HepG2 (cell line): Measurements from ENCODE around the gene KAZN. TPM values are rescaled to one million over a fixed set of nuclear protein-coding genes. Genes with fewer than 3 reads are reported as not detected.

Experiments used
- ATAC-seq: fragments of 200-7000 bp; cut with Tn5 transposase; 3 replicates; pipeline ENCODE4 v1.9.1; 2020; ENCODE audit warnings: mild to moderate bottlenecking, moderate library complexity
- BruUV-seq: library from RNA; stranded (reverse); fragments of 400-500 nt; replicated peaks from 2 replicates; lab custom pipeline; 2021; lab: Mats Ljungman, UMichigan
- CTCF ChIA-PET: fragments of 300-600 bp; formaldehyde crosslinking; extraction: SDS; loops from one replicate; lab custom pipeline; 2021; ENCODE audit warnings: low total read pairs, inconsistent platforms, low intra/inter-chr PET ratio; lab: Yijun Ruan, JAX
- POLR2A ChIA-PET: fragments of 350-600 bp; sonication (Branson Sonifier 250); formaldehyde crosslinking; loops from one replicate; lab custom pipeline; 2020; ENCODE audit warnings: antibody characterized with exemption, inconsistent platforms; lab: Yijun Ruan, JAX
- DNase-seq: peaks from one replicate; pipeline ENCODE4 v3.0.0-alpha.2; 2015; ENCODE audit warnings: low spot score
- FAIRE-seq: peaks from 3 replicates; lab custom pipeline; 2011; peaks lifted over from hg19 to GRCh38; lab: Jason Lieb, UNC
- H2AFZ ChIP-seq: one replicate; pipeline ENCODE4 v1.6.1; 2011; ENCODE audit warnings: low read length, inconsistent platforms
- H3K27ac ChIP-seq: fragments of 300-600 bp; 3 replicates; pipeline ENCODE4 v1.8.0; 2011; ENCODE audit warnings: mixed run types, mild to moderate bottlenecking, mixed read lengths, low read length, inconsistent platforms; ENCODE audit not compliant: insufficient read depth; ENCODE audit errors: extremely low read length
- H3K27me3 ChIP-seq, 2 experiments: fragments of 200-600 bp in 1 of 2; 2 replicates in 1 of 2; 3 replicates in 1 of 2; pipeline versions ENCODE4 v1.6.0 to v1.8.0; 2011; ENCODE audit warnings: low read length in 2 of 2, mild to moderate bottlenecking in 2 of 2, moderate library complexity in 2 of 2, inconsistent platforms in 1 of 2; ENCODE audit not compliant: insufficient read depth in 2 of 2, control insufficient read depth in 1 of 2
- H3K36me3 ChIP-seq, 2 experiments: fragments of 200-600 bp in 1 of 2; replicated peaks in 1 of 2; 2 replicates in 1 of 2; 3 replicates in 1 of 2; pipeline versions ENCODE4 v1.5.1 to v1.8.0; 2011; ENCODE audit warnings: low read length in 2 of 2, inconsistent platforms in 1 of 2; ENCODE audit not compliant: insufficient read depth in 2 of 2, control insufficient read depth in 1 of 2
- H3K4me1 ChIP-seq: 2 replicates; pipeline ENCODE4 v1.5.1; 2012; ENCODE audit warnings: low read length, inconsistent platforms; ENCODE audit not compliant: insufficient read depth
- H3K4me2 ChIP-seq: 2 replicates; pipeline ENCODE4 v1.6.0; 2011; ENCODE audit warnings: low read depth, low read length, inconsistent platforms
- H3K4me3 ChIP-seq, 3 experiments: fragments of 200-600 bp in 1 of 3; sonication (generic), shearing (Covaris generic) in 1 of 3; replicated peaks in 1 of 3; 2 replicates each; pipeline ENCODE4 v1.5.1; 2011 to 2016; ENCODE audit warnings: low read length in 3 of 3, inconsistent platforms in 2 of 3, low read depth in 2 of 3, mild to moderate bottlenecking in 2 of 3, control low read depth in 1 of 3, mixed read lengths in 1 of 3; ENCODE audit not compliant: insufficient read depth in 1 of 3
- H3K79me2 ChIP-seq: one replicate; pipeline ENCODE4 v1.6.1; 2011; ENCODE audit warnings: low read length, inconsistent platforms; ENCODE audit not compliant: insufficient read depth
- H3K9ac ChIP-seq: 2 replicates; pipeline ENCODE4 v1.6.0; 2011; ENCODE audit warnings: mild to moderate bottlenecking, low read depth, low read length, inconsistent platforms; ENCODE audit not compliant: insufficient read depth
- H3K9me3 ChIP-seq: 2 replicates; pipeline ENCODE4 v1.5.1; 2012; ENCODE audit warnings: mild to moderate bottlenecking, low read length
- H4K20me1 ChIP-seq: 2 replicates; pipeline ENCODE4 v1.6.0; 2011; ENCODE audit warnings: inconsistent platforms, mild to moderate bottlenecking, low read length, moderate library complexity; ENCODE audit not compliant: insufficient read depth
- CENPT ChIP-seq: sonication (generic); formaldehyde crosslinking; IDR thresholded peaks from 2 replicates; pipeline ENCODE4 v1.8.0; 2022; ENCODE audit warnings: low read depth, mild to moderate bottlenecking, moderate library complexity, missing genetic modification reagents
- EZH2 ChIP-seq: conservative IDR thresholded peaks from 2 replicates; pipeline ENCODE4 v1.6.1; 2012; ENCODE audit warnings: mild to moderate bottlenecking, low read depth, low read length, moderate library complexity
- LRRFIP1 ChIP-seq: sonication (generic); formaldehyde crosslinking; conservative IDR thresholded peaks from 2 replicates; pipeline ENCODE4 v1.4.0; 2020; ENCODE audit warnings: missing genetic modification reagents
- NFE2L1 ChIP-seq: sonication (generic); formaldehyde crosslinking; IDR thresholded peaks from 2 replicates; pipeline ENCODE4 v1.4.0; 2020; ENCODE audit warnings: missing genetic modification reagents, mild to moderate bottlenecking, borderline replicate concordance
- TP53 ChIP-seq: sonication (generic); formaldehyde crosslinking; conservative IDR thresholded peaks from 2 replicates; pipeline ENCODE4 v1.4.0; 2020; ENCODE audit warnings: missing genetic modification reagents
- ZBTB26 ChIP-seq: IDR thresholded peaks from 2 replicates; pipeline ENCODE4 v1.6.1; 2016; ENCODE audit warnings: missing compliant biosample characterization, missing genetic modification reagents, borderline replicate concordance
- ZBTB46 ChIP-seq: sonication (generic); formaldehyde crosslinking; IDR thresholded peaks from 2 replicates; pipeline ENCODE4 v1.4.0; 2020; ENCODE audit warnings: mild to moderate bottlenecking, missing genetic modification reagents, borderline replicate concordance
- ZNF335 ChIP-seq: sonication (generic); formaldehyde crosslinking; IDR thresholded peaks from 2 replicates; pipeline ENCODE4 v1.4.0; 2020; ENCODE audit warnings: missing genetic modification reagents
- ZNF441 ChIP-seq: sonication (generic); formaldehyde crosslinking; IDR thresholded peaks from 2 replicates; pipeline ENCODE4 v1.7.0; 2021; ENCODE audit warnings: missing genetic modification reagents, borderline replicate concordance
- ZNF766 ChIP-seq: sonication (generic); formaldehyde crosslinking; IDR thresholded peaks from 2 replicates; pipeline ENCODE4 v1.5.0; 2020; ENCODE audit warnings: missing genetic modification reagents, borderline replicate concordance
- ZNF772 ChIP-seq: sonication (generic); formaldehyde crosslinking; IDR thresholded peaks from 2 replicates; pipeline ENCODE4 v1.5.0; 2020; ENCODE audit warnings: mild to moderate bottlenecking, missing genetic modification reagents
- ZNF83 ChIP-seq: sonication (generic); formaldehyde crosslinking; IDR thresholded peaks from 2 replicates; pipeline ENCODE4 v1.4.0; 2020; ENCODE audit warnings: missing genetic modification reagents, mild to moderate bottlenecking, borderline replicate concordance
- ZUFSP ChIP-seq: sonication (generic); formaldehyde crosslinking; IDR thresholded peaks from 2 replicates; pipeline ENCODE4 v1.9.0; 2021; ENCODE audit warnings: missing genetic modification reagents, mild to moderate bottlenecking, borderline replicate concordance
- WGBS: methylation state at CpG from one replicate; pipeline ENCODE4 v1.1.6; 2017; ENCODE audit warnings: low lambda C conversion rate; 5-methylcytosine and 5-hydroxymethylcytosine counted together
- in situ Hi-C: cut with HindIII; loops from 2 replicates; pipeline ENCODE4 v1.10.0; 2017; ENCODE audit warnings: low pct_unique_long_range_greater_than_20kb; ENCODE audit not compliant: extremely low pct_ligation_motif_present
- intact Hi-C: fragments of 100-400 bp; cut with micrococcal nuclease; formaldehyde crosslinking; loops from one replicate; pipeline ENCODE4 v1.10.0; 2022; ENCODE audit not compliant: unreplicated experiment
- polyA plus RNA-seq, 8 experiments: library from polyadenylated mRNA; depleted of rRNA in 3 of 8; stranded (reverse) in 7 of 8; unstranded in 1 of 8; fragments of >200 nt; fragmentation: Illumina TruSeq in 4 of 8; extraction: Trizol in 4 of 8; gene quantifications; 2 replicates each; pipeline versions ENCODE4 v1.2.1 to v1.2.3, GENCODE V29; 2011 to 2016; ENCODE audit warnings: low read depth in 4 of 8, missing spikeins in 1 of 8, mixed read lengths in 1 of 8; ENCODE audit not compliant: insufficient read depth in 1 of 8
- total RNA-seq, 5 experiments: library from RNA; depleted of rRNA; stranded (reverse); fragments of >200 nt; fragmentation: Illumina TruSeq; extraction: Trizol; gene quantifications; 2 replicates each; pipeline ENCODE4 v1.2.3, GENCODE V29; 2016; ENCODE audit warnings: low read depth in 1 of 5

Gene KAZN
- total and polyA plus RNA-seq, 2 of the 13 experiments (the other 11 are each of a cell fraction or from before 2014, with no cell fraction given), result 10.4 to 13.5 TPM

- no peak for TF ChIP-seq LRRFIP1 (CRISPR knock-in tag)
- no peak for TF ChIP-seq ZNF441
- TF ChIP-seq ZUFSP (CRISPR knock-in tag), result no peak
- no peak for TF ChIP-seq NFE2L1 (CRISPR knock-in tag)
- TF ChIP-seq ZNF83 (CRISPR knock-in tag), result no peak
- peak; percentile 77 for TF ChIP-seq ZNF772 (CRISPR knock-in tag)
Measured at GRCh38 chr1:15020943-15021745, 422.7 kb downstream of the KAZN start (continued).

GRCh38 chr1:15022048-15022447 lies 423.6 kb downstream of the KAZN start:
- no peaks in the 10 kb centered on the region for H4K20me1 ChIP-seq
- no peaks in the 10 kb centered on the region for H3K27me3 ChIP-seq
- no peak for DNase-seq
- no TSS peak for BruUV-seq
- H3K27ac ChIP-seq, result peak overlapping the region; percentile 24
- intact Hi-C loops (no loop called here), in situ Hi-C loops (no loop called here)
- no peak overlapping the region for H3K9ac ChIP-seq
- ChIA-PET POLR2A (interaction anchor here (0.6 to 1.3 kb wide), 3 partner anchors 82 to 178 kb away, joined by 3 to 6 read pairs (median 3); no protein-coding TSS in a partner anchor), CTCF (no interaction called here)
- no peak overlapping the region for H2AFZ ChIP-seq
- no peaks in the 10 kb centered on the region for H3K79me2 ChIP-seq
- H3K4me1 ChIP-seq, result peaks cover 78% of the 10 kb centered on the region
- 96% methylated on average over 10 of the region's 10 CpGs for WGBS
- peaks cover 2 to 5% of the 10 kb centered on the region in 2 experiments; a peak in 1 of 5 replicates for H3K36me3 ChIP-seq
- H3K4me3 ChIP-seq, result no peak overlapping the region
- no peak for ATAC-seq
- H3K9me3 ChIP-seq, result no peaks in the 10 kb centered on the region
- FAIRE-seq, result no peak
- H3K4me2 ChIP-seq, result peak overlapping the region; percentile 46; the same call in 1 of the 2 replicates
- TF ChIP-seq ZBTB46, result no peak
- TF ChIP-seq TP53 (CRISPR knock-in tag), result no peak
- TF ChIP-seq ZNF766, result no peak
- TF ChIP-seq EZH2, result no peak
- TF ChIP-seq ZNF335, result no peak
- TF ChIP-seq CENPT (CRISPR knock-in tag), result no peak
- TF ChIP-seq ZNF83 (CRISPR knock-in tag), result no peak
- no peak for TF ChIP-seq ZBTB26 (CRISPR knock-in tag)
